ENCODE data around the gene NOX3.
"Not testable (repeated sequence)": the region's sequence is repeated elsewhere in the genome, so short reads cannot be mapped to it uniquely, and the experiment has no call there.

DNA sequence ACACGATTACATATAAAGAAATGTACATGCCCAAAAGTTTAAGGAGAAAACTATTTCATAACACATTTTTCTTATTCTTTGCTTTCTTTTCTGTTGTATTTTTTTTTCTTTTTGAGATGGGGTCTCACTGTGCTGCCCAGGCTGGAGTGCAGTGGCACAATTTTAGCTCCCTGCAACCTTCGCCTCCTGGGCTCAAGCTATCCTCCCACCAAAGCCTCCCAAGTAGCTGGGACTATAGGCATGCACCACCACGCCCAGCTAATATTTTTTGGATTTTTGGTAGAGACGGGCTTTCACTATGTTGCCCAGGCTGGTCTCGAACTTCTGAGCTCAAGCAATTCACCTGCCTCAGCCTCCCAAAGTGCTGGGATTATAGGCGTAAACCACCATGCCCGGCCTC lies 4.1 kb downstream of the NOX3 start:
- not testable (repeated sequence) for TF ChIP-seq EZH2 (IDR thresholded peaks at IDR 0.05; ENCODE audit: low read depth, unreplicated experiment); NANOG (IDR thresholded peaks at IDR 0.05; ENCODE audit: borderline replicate concordance); POLR2AphosphoS5 (IDR thresholded peaks at IDR 0.05; ENCODE audit: low read depth); ZNF114 (CRISPR knock-in tag; IDR thresholded peaks at IDR 0.05); CREB1 (CRISPR knock-in tag; IDR thresholded peaks at IDR 0.05; ENCODE audit: low read depth); JUNB (IDR thresholded peaks at IDR 0.05; ENCODE audit: unreplicated experiment); EZH2phosphoT487 (IDR thresholded peaks at IDR 0.05; ENCODE audit: unreplicated experiment); STAT1 (IDR thresholded peaks at IDR 0.05; ENCODE audit: unreplicated experiment); ZNF331 (CRISPR knock-in tag; IDR thresholded peaks at IDR 0.05; ENCODE audit: low read depth)
- TF ChIP-seq, protein P1, sequence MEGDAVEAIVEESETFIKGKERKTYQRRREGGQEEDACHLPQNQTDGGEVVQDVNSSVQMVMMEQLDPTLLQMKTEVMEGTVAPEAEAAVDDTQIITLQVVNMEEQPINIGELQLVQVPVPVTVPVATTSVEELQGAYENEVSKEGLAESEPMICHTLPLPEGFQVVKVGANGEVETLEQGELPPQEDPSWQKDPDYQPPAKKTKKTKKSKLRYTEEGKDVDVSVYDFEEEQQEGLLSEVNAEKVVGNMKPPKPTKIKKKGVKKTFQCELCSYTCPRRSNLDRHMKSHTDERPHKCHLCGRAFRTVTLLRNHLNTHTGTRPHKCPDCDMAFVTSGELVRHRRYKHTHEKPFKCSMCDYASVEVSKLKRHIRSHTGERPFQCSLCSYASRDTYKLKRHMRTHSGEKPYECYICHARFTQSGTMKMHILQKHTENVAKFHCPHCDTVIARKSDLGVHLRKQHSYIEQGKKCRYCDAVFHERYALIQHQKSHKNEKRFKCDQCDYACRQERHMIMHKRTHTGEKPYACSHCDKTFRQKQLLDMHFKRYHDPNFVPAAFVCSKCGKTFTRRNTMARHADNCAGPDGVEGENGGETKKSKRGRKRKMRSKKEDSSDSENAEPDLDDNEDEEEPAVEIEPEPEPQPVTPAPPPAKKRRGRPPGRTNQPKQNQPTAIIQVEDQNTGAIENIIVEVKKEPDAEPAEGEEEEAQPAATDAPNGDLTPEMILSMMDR (conservative IDR thresholded peaks at IDR 0.05; ENCODE audit: low read depth in 2 of 2): not testable (repeated sequence)
- TF ChIP-seq, protein P2, sequence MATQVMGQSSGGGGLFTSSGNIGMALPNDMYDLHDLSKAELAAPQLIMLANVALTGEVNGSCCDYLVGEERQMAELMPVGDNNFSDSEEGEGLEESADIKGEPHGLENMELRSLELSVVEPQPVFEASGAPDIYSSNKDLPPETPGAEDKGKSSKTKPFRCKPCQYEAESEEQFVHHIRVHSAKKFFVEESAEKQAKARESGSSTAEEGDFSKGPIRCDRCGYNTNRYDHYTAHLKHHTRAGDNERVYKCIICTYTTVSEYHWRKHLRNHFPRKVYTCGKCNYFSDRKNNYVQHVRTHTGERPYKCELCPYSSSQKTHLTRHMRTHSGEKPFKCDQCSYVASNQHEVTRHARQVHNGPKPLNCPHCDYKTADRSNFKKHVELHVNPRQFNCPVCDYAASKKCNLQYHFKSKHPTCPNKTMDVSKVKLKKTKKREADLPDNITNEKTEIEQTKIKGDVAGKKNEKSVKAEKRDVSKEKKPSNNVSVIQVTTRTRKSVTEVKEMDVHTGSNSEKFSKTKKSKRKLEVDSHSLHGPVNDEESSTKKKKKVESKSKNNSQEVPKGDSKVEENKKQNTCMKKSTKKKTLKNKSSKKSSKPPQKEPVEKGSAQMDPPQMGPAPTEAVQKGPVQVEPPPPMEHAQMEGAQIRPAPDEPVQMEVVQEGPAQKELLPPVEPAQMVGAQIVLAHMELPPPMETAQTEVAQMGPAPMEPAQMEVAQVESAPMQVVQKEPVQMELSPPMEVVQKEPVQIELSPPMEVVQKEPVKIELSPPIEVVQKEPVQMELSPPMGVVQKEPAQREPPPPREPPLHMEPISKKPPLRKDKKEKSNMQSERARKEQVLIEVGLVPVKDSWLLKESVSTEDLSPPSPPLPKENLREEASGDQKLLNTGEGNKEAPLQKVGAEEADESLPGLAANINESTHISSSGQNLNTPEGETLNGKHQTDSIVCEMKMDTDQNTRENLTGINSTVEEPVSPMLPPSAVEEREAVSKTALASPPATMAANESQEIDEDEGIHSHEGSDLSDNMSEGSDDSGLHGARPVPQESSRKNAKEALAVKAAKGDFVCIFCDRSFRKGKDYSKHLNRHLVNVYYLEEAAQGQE (IDR thresholded peaks at IDR 0.05; ENCODE audit: unreplicated experiment): not testable (repeated sequence)
- TF ChIP-seq, protein P3, sequence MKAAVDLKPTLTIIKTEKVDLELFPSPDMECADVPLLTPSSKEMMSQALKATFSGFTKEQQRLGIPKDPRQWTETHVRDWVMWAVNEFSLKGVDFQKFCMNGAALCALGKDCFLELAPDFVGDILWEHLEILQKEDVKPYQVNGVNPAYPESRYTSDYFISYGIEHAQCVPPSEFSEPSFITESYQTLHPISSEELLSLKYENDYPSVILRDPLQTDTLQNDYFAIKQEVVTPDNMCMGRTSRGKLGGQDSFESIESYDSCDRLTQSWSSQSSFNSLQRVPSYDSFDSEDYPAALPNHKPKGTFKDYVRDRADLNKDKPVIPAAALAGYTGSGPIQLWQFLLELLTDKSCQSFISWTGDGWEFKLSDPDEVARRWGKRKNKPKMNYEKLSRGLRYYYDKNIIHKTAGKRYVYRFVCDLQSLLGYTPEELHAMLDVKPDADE (IDR thresholded peaks at IDR 0.05): not testable (repeated sequence)
- TF ChIP-seq, protein P4, sequence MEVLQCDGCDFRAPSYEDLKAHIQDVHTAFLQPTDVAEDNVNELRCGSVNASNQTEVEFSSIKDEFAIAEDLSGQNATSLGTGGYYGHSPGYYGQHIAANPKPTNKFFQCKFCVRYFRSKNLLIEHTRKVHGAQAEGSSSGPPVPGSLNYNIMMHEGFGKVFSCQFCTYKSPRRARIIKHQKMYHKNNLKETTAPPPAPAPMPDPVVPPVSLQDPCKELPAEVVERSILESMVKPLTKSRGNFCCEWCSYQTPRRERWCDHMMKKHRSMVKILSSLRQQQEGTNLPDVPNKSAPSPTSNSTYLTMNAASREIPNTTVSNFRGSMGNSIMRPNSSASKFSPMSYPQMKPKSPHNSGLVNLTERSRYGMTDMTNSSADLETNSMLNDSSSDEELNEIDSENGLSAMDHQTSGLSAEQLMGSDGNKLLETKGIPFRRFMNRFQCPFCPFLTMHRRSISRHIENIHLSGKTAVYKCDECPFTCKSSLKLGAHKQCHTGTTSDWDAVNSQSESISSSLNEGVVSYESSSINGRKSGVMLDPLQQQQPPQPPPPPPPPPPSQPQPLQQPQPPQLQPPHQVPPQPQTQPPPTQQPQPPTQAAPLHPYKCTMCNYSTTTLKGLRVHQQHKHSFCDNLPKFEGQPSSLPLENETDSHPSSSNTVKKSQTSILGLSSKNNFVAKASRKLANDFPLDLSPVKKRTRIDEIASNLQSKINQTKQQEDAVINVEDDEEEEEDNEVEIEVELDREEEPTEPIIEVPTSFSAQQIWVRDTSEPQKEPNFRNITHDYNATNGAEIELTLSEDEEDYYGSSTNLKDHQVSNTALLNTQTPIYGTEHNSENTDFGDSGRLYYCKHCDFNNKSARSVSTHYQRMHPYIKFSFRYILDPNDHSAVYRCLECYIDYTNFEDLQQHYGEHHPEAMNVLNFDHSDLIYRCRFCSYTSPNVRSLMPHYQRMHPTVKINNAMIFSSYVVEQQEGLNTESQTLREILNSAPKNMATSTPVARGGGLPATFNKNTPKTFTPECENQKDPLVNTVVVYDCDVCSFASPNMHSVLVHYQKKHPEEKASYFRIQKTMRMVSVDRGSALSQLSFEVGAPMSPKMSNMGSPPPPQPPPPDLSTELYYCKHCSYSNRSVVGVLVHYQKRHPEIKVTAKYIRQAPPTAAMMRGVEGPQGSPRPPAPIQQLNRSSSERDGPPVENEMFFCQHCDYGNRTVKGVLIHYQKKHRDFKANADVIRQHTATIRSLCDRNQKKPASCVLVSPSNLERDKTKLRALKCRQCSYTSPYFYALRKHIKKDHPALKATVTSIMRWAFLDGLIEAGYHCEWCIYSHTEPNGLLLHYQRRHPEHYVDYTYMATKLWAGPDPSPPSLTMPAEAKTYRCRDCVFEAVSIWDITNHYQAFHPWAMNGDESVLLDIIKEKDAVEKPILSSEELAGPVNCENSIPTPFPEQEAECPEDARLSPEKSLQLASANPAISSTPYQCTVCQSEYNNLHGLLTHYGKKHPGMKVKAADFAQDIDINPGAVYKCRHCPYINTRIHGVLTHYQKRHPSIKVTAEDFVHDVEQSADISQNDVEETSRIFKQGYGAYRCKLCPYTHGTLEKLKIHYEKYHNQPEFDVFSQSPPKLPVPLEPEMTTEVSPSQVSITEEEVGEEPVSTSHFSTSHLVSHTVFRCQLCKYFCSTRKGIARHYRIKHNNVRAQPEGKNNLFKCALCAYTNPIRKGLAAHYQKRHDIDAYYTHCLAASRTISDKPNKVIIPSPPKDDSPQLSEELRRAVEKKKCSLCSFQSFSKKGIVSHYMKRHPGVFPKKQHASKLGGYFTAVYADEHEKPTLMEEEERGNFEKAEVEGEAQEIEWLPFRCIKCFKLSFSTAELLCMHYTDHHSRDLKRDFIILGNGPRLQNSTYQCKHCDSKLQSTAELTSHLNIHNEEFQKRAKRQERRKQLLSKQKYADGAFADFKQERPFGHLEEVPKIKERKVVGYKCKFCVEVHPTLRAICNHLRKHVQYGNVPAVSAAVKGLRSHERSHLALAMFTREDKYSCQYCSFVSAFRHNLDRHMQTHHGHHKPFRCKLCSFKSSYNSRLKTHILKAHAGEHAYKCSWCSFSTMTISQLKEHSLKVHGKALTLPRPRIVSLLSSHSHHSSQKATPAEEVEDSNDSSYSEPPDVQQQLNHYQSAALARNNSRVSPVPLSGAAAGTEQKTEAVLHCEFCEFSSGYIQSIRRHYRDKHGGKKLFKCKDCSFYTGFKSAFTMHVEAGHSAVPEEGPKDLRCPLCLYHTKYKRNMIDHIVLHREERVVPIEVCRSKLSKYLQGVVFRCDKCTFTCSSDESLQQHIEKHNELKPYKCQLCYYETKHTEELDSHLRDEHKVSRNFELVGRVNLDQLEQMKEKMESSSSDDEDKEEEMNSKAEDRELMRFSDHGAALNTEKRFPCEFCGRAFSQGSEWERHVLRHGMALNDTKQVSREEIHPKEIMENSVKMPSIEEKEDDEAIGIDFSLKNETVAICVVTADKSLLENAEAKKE (CRISPR knock-in tag; IDR thresholded peaks at IDR 0.05): not testable (repeated sequence)
